ENCODE measurements around the gene PTH1R.

PTH1R gene

GRCh38 chr3:46952813-46953212, 75.3 kb downstream of the PTH1R start:
- no peak for DNase-seq

All from activated naive CD4-positive, alpha-beta T cell (primary cell).